ENCODE data around the gene CHRDL2. TPM values are rescaled to one million over a fixed set of nuclear protein-coding genes. Genes with fewer than 3 reads are reported as not detected.

CHRDL2 gene
- total and polyA plus RNA-seq, 2 donors (not counting 1 experiment from before 2014, with no cell fraction given), result not detected

- Histone ChIP-seq H3K4me3 (replicated peaks in 1 of 4; ENCODE audit: control extremely low read depth in 1 of 4, insufficient read depth in 1 of 4, low read depth in 3 of 4, low read length in 4 of 4) (no peak overlapping the region), H3K27ac (ENCODE audit: insufficient read depth, low read length) (no peak overlapping the region), H3K36me3 (ENCODE audit: control insufficient read depth, insufficient read depth, low read length) (no peaks in the 10 kb centered on the region), H3K79me2 (ENCODE audit: control insufficient read depth, insufficient read depth, low read length) (peaks cover 84% of the 10 kb centered on the region), H3K4me1 (ENCODE audit: control insufficient read depth, extremely low read depth, insufficient read depth, low read length) (peaks cover 5% of the 10 kb centered on the region), H3K4me2 (ENCODE audit: extremely low read depth, insufficient read depth, low read length) (no peak overlapping the region), H2AFZ (ENCODE audit: low read length) (no peak overlapping the region), H3K9me3 (ENCODE audit: control insufficient read depth, insufficient read depth, low read depth, low read length) (no peaks in the 10 kb centered on the region), H4K20me1 (ENCODE audit: control insufficient read depth, extremely low read depth, insufficient read depth, low read length) (peaks cover 3% of the 10 kb centered on the region), H3K9ac (ENCODE audit: insufficient read depth, low read length) (no peak overlapping the region), H3K27me3 (ENCODE audit: control insufficient read depth, insufficient read depth, low read length) (no peaks in the 10 kb centered on the region)
- DNase-seq (ENCODE audit: low read depth in 2 of 2), result peak in 1 of 2 donors; percentile 28
- TF ChIP-seq EZH2 (IDR thresholded peaks at IDR 0.05; ENCODE audit: low read length, missing control alignments) (no peak), CTCF (conservative IDR thresholded peaks at IDR 0.05 in 1 of 2, IDR thresholded peaks at IDR 0.05 in 1 of 2; ENCODE audit: low read depth in 1 of 2, low read length in 2 of 2) (no peak)
Observed at GRCh38 chr11:74777877-74778276, 46.7 kb upstream of the CHRDL2 start.

DNA sequence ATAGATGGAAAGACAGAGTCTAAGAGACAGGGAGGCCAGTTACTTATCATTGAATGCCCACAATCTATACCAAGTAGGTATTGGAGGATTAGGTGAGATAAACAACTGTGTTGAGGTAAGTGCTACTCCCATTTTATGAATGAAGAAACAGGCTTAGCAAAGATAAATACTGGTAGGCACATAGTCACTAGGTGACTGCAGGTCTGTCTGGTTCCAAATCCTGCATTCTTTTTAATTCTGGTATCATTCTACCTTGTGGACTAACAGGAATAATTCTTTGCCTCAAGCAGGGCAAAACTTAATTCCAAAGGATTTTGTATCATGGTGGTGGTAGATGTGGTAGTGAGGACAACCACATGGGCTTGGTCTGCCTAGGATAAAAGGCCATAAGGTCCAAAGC is 45.8 kb upstream of the CHRDL2 start:
- no peak overlapping the region for H3K4me2 ChIP-seq (ENCODE audit: extremely low read depth, insufficient read depth, low read length)
- H3K79me2 ChIP-seq (ENCODE audit: control insufficient read depth, insufficient read depth, low read length), result peaks cover 86% of the 10 kb centered on the region
- H4K20me1 ChIP-seq (ENCODE audit: control insufficient read depth, extremely low read depth, insufficient read depth, low read length), result peaks cover 3% of the 10 kb centered on the region

DNA sequence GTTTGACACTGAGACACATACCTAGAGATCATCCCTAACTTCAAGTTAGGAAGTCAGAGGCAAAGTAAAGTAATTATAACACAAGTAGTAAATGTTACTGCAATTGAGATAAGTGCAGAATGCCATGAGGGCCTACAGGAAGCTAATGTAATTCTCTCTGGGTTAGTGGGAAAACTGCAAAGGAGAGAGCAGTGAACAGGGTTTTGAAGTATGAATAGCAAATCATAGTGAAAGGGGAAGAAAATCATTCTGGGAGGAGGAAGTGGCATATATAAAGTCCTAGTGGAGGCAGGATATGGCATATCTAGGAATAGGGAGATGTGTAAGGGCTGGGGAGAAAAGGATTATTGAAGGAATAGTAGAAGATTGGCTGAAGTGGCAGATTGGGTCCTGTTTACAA is 45.3 kb upstream of the CHRDL2 start:
- no peak overlapping the region for H2AFZ ChIP-seq (ENCODE audit: low read length)
- peaks cover 85% of the 10 kb centered on the region for H3K79me2 ChIP-seq (ENCODE audit: control insufficient read depth, insufficient read depth, low read length)
- peaks cover 3% of the 10 kb centered on the region for H4K20me1 ChIP-seq (ENCODE audit: control insufficient read depth, extremely low read depth, insufficient read depth, low read length)
- DNase-seq (ENCODE audit: low read depth in 2 of 2), result no peak
- TF ChIP-seq CTCF (conservative IDR thresholded peaks at IDR 0.05 in 1 of 2, IDR thresholded peaks at IDR 0.05 in 1 of 2; ENCODE audit: low read depth in 1 of 2, low read length in 2 of 2) (no peak), EZH2 (IDR thresholded peaks at IDR 0.05; ENCODE audit: low read length, missing control alignments) (no peak)
- no peak overlapping the region for H3K9ac ChIP-seq (ENCODE audit: insufficient read depth, low read length)
- H3K9me3 ChIP-seq (ENCODE audit: control insufficient read depth, insufficient read depth, low read depth, low read length), result no peaks in the 10 kb centered on the region
- no peaks in the 10 kb centered on the region for H3K36me3 ChIP-seq (ENCODE audit: control insufficient read depth, insufficient read depth, low read length)
- H3K4me1 ChIP-seq (ENCODE audit: control insufficient read depth, extremely low read depth, insufficient read depth, low read length), result peaks cover 3% of the 10 kb centered on the region
- H3K27me3 ChIP-seq (ENCODE audit: control insufficient read depth, insufficient read depth, low read length), result no peaks in the 10 kb centered on the region
- H3K27ac ChIP-seq (ENCODE audit: insufficient read depth, low read length), result no peak overlapping the region
- H3K4me3 ChIP-seq (replicated peaks in 1 of 4; ENCODE audit: control extremely low read depth in 1 of 4, insufficient read depth in 1 of 4, low read depth in 3 of 4, low read length in 4 of 4), result no peak overlapping the region
- no peak overlapping the region for H3K4me2 ChIP-seq (ENCODE audit: extremely low read depth, insufficient read depth, low read length)

More for the DNA sequence above, 45.8 kb upstream of the CHRDL2 start:
- Histone ChIP-seq H3K9me3 (ENCODE audit: control insufficient read depth, insufficient read depth, low read depth, low read length) (no peaks in the 10 kb centered on the region), H3K9ac (ENCODE audit: insufficient read depth, low read length) (no peak overlapping the region), H3K36me3 (ENCODE audit: control insufficient read depth, insufficient read depth, low read length) (no peaks in the 10 kb centered on the region), H3K27ac (ENCODE audit: insufficient read depth, low read length) (no peak overlapping the region), H3K27me3 (ENCODE audit: control insufficient read depth, insufficient read depth, low read length) (no peaks in the 10 kb centered on the region), H3K4me3 (replicated peaks in 1 of 4; ENCODE audit: control extremely low read depth in 1 of 4, insufficient read depth in 1 of 4, low read depth in 3 of 4, low read length in 4 of 4) (no peak overlapping the region), H3K4me1 (ENCODE audit: control insufficient read depth, extremely low read depth, insufficient read depth, low read length) (peaks cover 3% of the 10 kb centered on the region), H2AFZ (ENCODE audit: low read length) (no peak overlapping the region)
- no peak for DNase-seq (ENCODE audit: low read depth in 2 of 2)
- TF ChIP-seq EZH2 (IDR thresholded peaks at IDR 0.05; ENCODE audit: low read length, missing control alignments) (no peak), CTCF (conservative IDR thresholded peaks at IDR 0.05 in 1 of 2, IDR thresholded peaks at IDR 0.05 in 1 of 2; ENCODE audit: low read depth in 1 of 2, low read length in 2 of 2) (no peak)
